GM21717 (cell line): Measurements from ENCODE around the gene CSK.
"Not testable (repeated sequence)": the region's sequence is repeated elsewhere in the genome, so short reads cannot be mapped to it uniquely, and the experiment has no call there.

Source experiments
- ATAC-seq: cut with Tn5 transposase; IDR thresholded peaks from one replicate; pipeline ENCODE4 v1.9.1; 2021; ENCODE audit warnings: mild to moderate bottlenecking, moderate library complexity; ENCODE audit not compliant: unreplicated experiment

Gene CSK

DNA sequence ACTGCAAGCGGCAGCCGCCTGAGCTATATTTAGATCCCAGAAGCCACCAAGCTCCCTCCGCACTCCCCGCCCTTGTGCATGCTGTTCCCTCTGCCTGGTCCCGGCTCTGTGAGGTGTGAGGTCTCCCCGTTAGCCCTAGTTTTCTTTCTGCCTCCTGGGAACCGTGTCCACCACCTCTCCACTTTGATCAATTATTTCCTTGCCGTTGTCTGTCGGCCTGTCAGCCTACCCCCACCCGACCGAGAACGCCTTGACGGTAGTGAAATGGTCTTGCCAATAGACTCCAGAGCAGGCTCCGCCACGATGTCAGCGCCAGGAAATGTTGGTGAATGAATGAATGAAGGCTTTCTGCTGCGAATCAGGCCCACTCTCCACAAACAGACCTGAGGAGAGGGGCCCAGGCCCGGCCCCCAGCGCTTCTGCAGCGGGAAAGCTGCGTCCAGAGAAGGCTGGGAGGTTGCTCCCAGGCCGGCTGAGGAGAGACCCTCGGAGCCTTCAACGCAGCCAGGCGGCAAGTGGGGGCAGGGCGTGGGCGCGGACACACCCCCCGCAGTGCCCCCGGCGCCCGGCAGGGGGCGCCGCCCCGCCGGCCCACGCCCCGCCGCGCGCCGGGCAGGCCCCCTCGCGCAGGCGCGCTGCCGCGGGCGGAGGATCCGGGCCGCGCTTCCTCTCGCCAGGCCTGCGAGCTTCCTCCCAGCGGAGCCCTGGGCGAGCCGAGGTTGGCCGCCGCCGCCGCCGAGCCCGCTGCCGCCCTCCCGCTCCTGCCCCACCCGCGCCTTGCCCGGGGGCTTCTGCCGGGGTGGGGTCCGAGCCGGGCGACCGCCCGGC, at the start of gene CSK:
CSK (plus strand) TSS at position 650 of the 828 bp plus-strand sequence. CDS start 16,218 bp downstream, outside the sequence.
- no peak for ATAC-seq

- no peak for ATAC-seq
These were observed 49.0 kb upstream of the CSK start for GRCh38 chr15:74732846-74733245.

GRCh38 chr15:74733269-74733668, 48.6 kb upstream of the CSK start:
- no peak for ATAC-seq

DNA sequence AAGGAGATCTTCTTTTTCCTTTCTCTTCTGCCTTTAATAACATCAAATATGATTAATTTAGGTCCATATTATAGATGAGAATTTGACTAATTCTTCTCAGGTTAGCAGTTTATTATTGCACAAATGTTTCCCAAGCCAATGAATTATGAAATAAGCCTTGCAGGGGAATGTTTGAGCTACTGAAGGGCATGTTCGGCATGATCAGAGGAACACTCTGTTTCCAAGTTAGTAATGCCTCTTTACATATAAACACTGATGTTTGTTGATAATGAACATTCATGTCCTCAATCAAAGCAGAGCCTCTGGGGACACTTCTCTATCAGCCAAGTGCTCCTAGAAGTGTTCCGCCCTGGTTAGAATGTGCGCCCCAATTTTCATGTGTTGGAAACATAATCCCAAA, 46.6 kb upstream of the CSK start:
- no peak for ATAC-seq

DNA sequence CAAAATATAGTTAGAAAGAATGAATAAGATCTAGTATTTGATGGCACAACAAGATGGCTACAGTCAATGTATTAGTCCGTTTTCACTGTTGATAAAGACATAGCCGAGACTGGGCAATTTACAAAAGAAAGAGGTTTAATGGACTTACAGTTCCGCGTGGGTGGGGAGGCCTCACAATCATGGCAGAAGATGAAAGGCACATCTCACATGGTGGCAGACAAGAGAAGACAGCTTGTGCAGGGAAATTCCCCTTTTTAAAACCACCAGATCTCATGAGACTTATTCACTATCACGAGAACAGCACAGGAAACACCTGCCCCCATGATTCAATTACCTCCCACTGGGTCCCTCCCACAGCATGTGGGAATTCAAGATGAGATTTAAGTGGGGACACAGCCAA, 43.6 kb upstream of the CSK start:
- not testable (repeated sequence) for ATAC-seq

DNA sequence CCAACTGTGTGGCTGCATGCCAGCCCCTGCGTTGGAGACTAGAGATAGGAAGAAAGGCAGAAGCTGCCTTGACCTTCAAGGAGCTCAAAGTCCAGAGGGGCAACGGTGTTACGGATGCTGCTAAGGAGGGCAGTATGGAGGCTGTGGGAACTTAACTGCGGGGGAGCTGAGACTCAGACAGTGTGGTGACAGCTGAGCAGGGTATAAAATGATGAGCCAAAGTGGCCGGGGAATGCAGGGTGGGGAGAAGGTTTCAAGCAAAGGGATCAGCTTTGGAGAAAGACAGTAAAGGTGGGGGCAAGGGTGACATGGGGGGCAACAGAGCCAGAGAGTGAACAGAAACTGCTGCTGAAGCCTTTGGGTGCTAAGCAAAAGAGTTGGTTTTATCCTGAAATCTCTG, 39.5 kb upstream of the CSK start:
- no peak for ATAC-seq

- ATAC-seq: no peak
These were observed 35.5 kb upstream of the CSK start for GRCh38 chr15:74746389-74746788.

- no peak for ATAC-seq
These were observed 33.4 kb upstream of the CSK start, which contains the start of gene CYP1A2 for GRCh38 chr15:74748322-74748946. CYP1A2 (plus strand) TSS chr15:74748845; CDS start chr15:74749739, 894 bp downstream.

DNA sequence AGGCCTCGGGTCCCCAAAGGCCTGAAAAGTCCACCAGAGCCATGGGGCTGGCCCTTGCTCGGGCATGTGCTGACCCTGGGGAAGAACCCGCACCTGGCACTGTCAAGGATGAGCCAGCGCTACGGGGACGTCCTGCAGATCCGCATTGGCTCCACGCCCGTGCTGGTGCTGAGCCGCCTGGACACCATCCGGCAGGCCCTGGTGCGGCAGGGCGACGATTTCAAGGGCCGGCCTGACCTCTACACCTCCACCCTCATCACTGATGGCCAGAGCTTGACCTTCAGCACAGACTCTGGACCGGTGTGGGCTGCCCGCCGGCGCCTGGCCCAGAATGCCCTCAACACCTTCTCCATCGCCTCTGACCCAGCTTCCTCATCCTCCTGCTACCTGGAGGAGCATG, 32.0 kb upstream of the CSK start:
- ATAC-seq: no peak

DNA sequence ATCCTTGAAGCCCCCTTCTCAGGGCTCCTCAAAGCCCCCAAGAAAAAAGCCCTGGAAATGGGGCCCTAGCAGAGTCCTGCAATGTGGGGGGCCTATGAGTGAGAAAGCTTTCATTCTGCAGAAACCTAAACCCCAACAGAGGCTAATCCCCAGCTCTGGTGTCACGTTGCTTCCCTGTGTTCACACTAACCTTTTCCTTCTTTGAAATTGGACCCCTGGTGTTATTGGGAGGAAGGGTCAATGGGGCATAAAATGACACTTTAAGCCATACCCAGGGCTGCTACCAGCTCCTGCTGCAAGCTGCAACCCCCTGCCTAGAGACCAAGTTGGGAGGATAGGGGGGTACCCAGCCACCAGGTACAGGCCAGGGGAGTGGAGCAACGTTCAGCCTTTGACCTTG, 31.1 kb upstream of the CSK start:
- ATAC-seq: no peak

- ATAC-seq: no peak
These were observed 29.9 kb upstream of the CSK start for GRCh38 chr15:74752011-74752410.

- ATAC-seq: no peak
These were observed 29.3 kb upstream of the CSK start for GRCh38 chr15:74752531-74752930.

GRCh38 chr15:74754593-74755215, 27.2 kb upstream of the CSK start:
- no peak for ATAC-seq

- ATAC-seq: no peak
These were observed 23.1 kb upstream of the CSK start for GRCh38 chr15:74758736-74759135.

- no peak for ATAC-seq
These were observed 19.1 kb upstream of the CSK start for GRCh38 chr15:74762791-74763150.

DNA sequence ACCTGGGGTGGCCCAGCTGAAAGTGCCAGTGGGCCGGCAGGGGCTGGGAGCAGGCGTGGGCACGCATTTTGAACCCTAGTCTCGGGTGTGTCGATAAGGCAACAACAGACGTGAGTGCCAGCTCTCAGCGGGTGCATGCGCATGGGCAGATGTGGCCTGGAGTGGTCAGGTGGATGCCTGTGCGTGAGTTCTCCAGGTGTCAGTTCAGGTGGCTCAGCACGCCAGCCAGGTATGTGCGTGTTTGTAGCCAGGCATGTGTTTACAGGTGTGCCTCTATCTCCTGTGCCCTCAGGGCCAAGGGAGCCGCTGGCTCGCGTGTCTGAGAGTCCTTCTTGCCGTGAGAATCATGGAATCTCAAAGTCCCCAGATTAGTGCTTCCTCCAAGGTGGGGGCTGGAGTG, 18.5 kb upstream of the CSK start:
- no peak for ATAC-seq

GRCh38 chr15:74767167-74768098, 14.4 kb upstream of the CSK start:
- no peak for ATAC-seq

DNA sequence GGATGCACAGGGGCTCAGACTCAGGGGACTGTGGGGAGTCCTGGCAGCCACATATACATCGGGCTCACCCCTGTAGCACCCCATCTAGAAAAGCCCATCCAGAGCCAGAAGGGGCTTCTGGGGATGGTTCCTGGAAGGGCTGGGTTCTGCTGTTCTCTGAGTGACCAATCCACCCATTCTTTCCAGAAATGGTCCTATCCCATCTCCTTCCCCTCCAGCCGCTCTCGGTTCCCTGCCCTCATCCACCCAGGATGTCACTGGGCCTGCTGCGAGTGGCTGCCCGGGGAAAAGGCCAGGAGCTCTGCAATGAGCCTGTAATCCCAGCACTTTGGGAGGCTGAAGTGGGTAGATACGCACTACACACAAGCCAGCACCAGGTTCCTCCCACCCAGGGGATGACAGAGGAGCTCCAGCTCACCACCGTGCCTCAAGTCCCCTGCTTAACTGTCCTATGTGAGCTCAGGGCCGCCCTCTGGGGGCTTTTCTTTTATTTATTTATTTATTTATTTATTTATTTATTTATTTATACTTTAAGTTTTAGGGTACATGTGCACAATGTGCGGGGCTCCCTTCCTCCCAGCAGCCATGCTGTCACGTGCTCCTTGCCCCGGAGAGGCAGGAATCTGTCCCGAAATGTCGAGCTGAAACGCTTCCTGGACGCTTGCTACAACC, 13.6 kb upstream of the CSK start:
- no peak for ATAC-seq

GRCh38 chr15:74768771-74769342, 13.0 kb upstream of the CSK start:
- no peak for ATAC-seq

- ATAC-seq: no peak
These were observed 12.3 kb upstream of the CSK start for GRCh38 chr15:74769463-74770025.
